Measurements from ENCODE around the gene ECE1.

GRCh38 chr1:21168444-21168843, 121.8 kb downstream of the ECE1 start:
- TF ChIP-seq EZH2 (IDR thresholded peaks at IDR 0.05; ENCODE audit: borderline replicate concordance, low read depth, low read length, severe bottlenecking) (no peak), CTCF (IDR thresholded peaks at IDR 0.05; ENCODE audit: borderline replicate concordance, extremely low read depth, low read length, poor library complexity, severe bottlenecking) (no peak)

Data from DND-41 (cell line).